Neural progenitor cell (in vitro differentiated cells): Measurements from ENCODE around the gene SCART1. TPM values are rescaled to one million over a fixed set of nuclear protein-coding genes. Genes with fewer than 3 reads are reported as not detected.

Experiments
- DNase-seq: peaks from one replicate; pipeline ENCODE4 v3.0.0-alpha.2; 2016; ENCODE audit warnings: low spot score
- H2AFZ ChIP-seq: fragments of 200-600 bp; sonication (generic); replicated peaks from 2 replicates; pipeline ENCODE4 v1.6.1; 2016; ENCODE audit warnings: antibody characterized with exemption
- H3F3A ChIP-seq: fragments of 200-600 bp; sonication (generic); 2 replicates; pipeline ENCODE4 v1.6.1; 2016; ENCODE audit warnings: antibody characterized with exemption, low read depth
- H3K27ac ChIP-seq: fragments of 200-600 bp; sonication (generic); 2 replicates; pipeline ENCODE4 v1.5.1; 2016; ENCODE audit warnings: mild to moderate bottlenecking
- H3K27me3 ChIP-seq: fragments of 200-600 bp; sonication (generic); 2 replicates; pipeline ENCODE4 v1.6.1; 2016; ENCODE audit warnings: mild to moderate bottlenecking, moderate library complexity
- H3K36me3 ChIP-seq: fragments of 200-600 bp; sonication (generic); 2 replicates; pipeline ENCODE4 v1.5.1; 2016
- H3K4me1 ChIP-seq: fragments of 200-600 bp; sonication (generic); 2 replicates; pipeline ENCODE4 v1.6.1; 2016; ENCODE audit warnings: mixed run types
- H3K4me2 ChIP-seq: fragments of 200-600 bp; sonication (generic); 2 replicates; pipeline ENCODE4 v1.6.1; 2016
- H3K4me3 ChIP-seq: fragments of 200-600 bp; sonication (generic); 2 replicates; pipeline ENCODE4 v1.5.1; 2016
- H3K79me2 ChIP-seq: fragments of 200-600 bp; sonication (generic); 2 replicates; pipeline ENCODE4 v1.6.1; 2016; ENCODE audit warnings: low read depth
- H3K9ac ChIP-seq: fragments of 200-600 bp; sonication (generic); 2 replicates; pipeline ENCODE4 v1.6.1; 2016
- H3K9me3 ChIP-seq: fragments of 200-600 bp; sonication (generic); 2 replicates; pipeline ENCODE4 v1.5.1; 2016; ENCODE audit warnings: low read depth
- H4K20me1 ChIP-seq: fragments of 200-600 bp; sonication (generic); 2 replicates; pipeline ENCODE4 v1.6.1; 2016; ENCODE audit warnings: low read depth
- H3K27ac Mint-ChIP-seq: 3 replicates; pipeline ENCODE4 v1.8.0; 2021; ENCODE audit warnings: mixed read lengths
- H3K27me3 Mint-ChIP-seq: 2 replicates; pipeline ENCODE4 v1.8.0; 2022; ENCODE audit warnings: low read depth, mild to moderate bottlenecking, inconsistent platforms, moderate library complexity, mixed read lengths; ENCODE audit not compliant: insufficient read depth
- H3K36me3 Mint-ChIP-seq: 3 replicates; pipeline ENCODE4 v1.8.0; 2021; ENCODE audit warnings: mixed read lengths
- H3K4me1 Mint-ChIP-seq: 3 replicates; pipeline ENCODE4 v1.8.0; 2021; ENCODE audit warnings: mixed read lengths
- H3K4me3 Mint-ChIP-seq: 3 replicates; pipeline ENCODE4 v1.8.0; 2021; ENCODE audit warnings: mild to moderate bottlenecking, moderate library complexity, mixed read lengths
- H3K9me3 Mint-ChIP-seq: 3 replicates; pipeline ENCODE4 v1.8.0; 2020; ENCODE audit warnings: mixed read lengths
- CTCF ChIP-seq: fragments of 200-600 bp; sonication (generic); IDR thresholded peaks from 2 replicates; pipeline ENCODE4 v1.5.1; 2017; ENCODE audit warnings: antibody characterized with exemption, mild to moderate bottlenecking
- EZH2 ChIP-seq: fragments of 200-600 bp; sonication (generic); IDR thresholded peaks from 2 replicates; pipeline ENCODE4 v1.6.1; 2017; ENCODE audit warnings: antibody characterized with exemption, mild to moderate bottlenecking, moderate library complexity
- EZH2phosphoT487 ChIP-seq: fragments of 200-600 bp; sonication (generic); IDR thresholded peaks from 2 replicates; pipeline ENCODE4 v1.6.1; 2017; ENCODE audit warnings: antibody characterized with exemption
- total RNA-seq: library from RNA; depleted of rRNA; stranded (reverse); fragments of >200 nt; gene quantifications from 2 replicates; pipeline ENCODE4 v1.2.3, GENCODE V29; 2015; ENCODE audit warnings: low replicate concordance

Gene SCART1
- total RNA-seq, 1 donor from 2014 or later, result 0.49 TPM

- no peak overlapping the region for H3K9ac ChIP-seq
- H3F3A ChIP-seq, result no peaks in the 10 kb centered on the region
- H3K36me3 Mint-ChIP-seq, result peaks cover 3% of the 10 kb centered on the region
- DNase-seq, result no peak
- no peaks in the 10 kb centered on the region for H3K79me2 ChIP-seq
- H4K20me1 ChIP-seq, result no peaks in the 10 kb centered on the region
- H2AFZ ChIP-seq, result no peak overlapping the region
- H3K4me1 ChIP-seq, result no peaks in the 10 kb centered on the region
- H3K4me3 Mint-ChIP-seq, result no peak overlapping the region
- H3K27ac Mint-ChIP-seq, result no peak overlapping the region
- no peak overlapping the region for H3K27ac ChIP-seq
- peaks cover 17% of the 10 kb centered on the region for H3K9me3 Mint-ChIP-seq
- no peaks in the 10 kb centered on the region for H3K27me3 ChIP-seq
- no peaks in the 10 kb centered on the region for H3K27me3 Mint-ChIP-seq
- no peak overlapping the region for H3K4me3 ChIP-seq
- H3K36me3 ChIP-seq, result no peaks in the 10 kb centered on the region
- no peaks in the 10 kb centered on the region for H3K4me1 Mint-ChIP-seq
- H3K9me3 ChIP-seq, result no peaks in the 10 kb centered on the region
- no peak overlapping the region for H3K4me2 ChIP-seq
- TF ChIP-seq CTCF (no peak), EZH2phosphoT487 (no peak), EZH2 (no peak)
Observed at GRCh38 chr10:133461027-133461426, 7.3 kb downstream of the SCART1 start.

GRCh38 chr10:133461841-133462240 is 8.1 kb downstream of the SCART1 start:
- H2AFZ ChIP-seq, result no peak overlapping the region
- no peak overlapping the region for H3K27ac ChIP-seq
- no peaks in the 10 kb centered on the region for H4K20me1 ChIP-seq
- H3K79me2 ChIP-seq, result no peaks in the 10 kb centered on the region
- Mint-ChIP-seq H3K9me3 (peaks cover 17% of the 10 kb centered on the region), H3K4me3 (no peak overlapping the region), H3K4me1 (no peaks in the 10 kb centered on the region), H3K27me3 (no peaks in the 10 kb centered on the region), H3K36me3 (peaks cover 3% of the 10 kb centered on the region), H3K27ac (no peak overlapping the region)
- H3K4me3 ChIP-seq, result no peak overlapping the region
- no peaks in the 10 kb centered on the region for H3K27me3 ChIP-seq
- H3K9ac ChIP-seq, result no peak overlapping the region
- no peak overlapping the region for H3K4me2 ChIP-seq
- no peaks in the 10 kb centered on the region for H3K36me3 ChIP-seq
- DNase-seq, result no peak
- H3K4me1 ChIP-seq, result no peaks in the 10 kb centered on the region
- H3K9me3 ChIP-seq, result no peaks in the 10 kb centered on the region
- H3F3A ChIP-seq, result no peaks in the 10 kb centered on the region
- no peak for TF ChIP-seq EZH2phosphoT487
- no peak for TF ChIP-seq CTCF
- no peak for TF ChIP-seq EZH2

GRCh38 chr10:133462512-133463305 is 9.0 kb downstream of the SCART1 start:
- no peak for DNase-seq
- no peaks in the 10 kb centered on the region for H3K4me1 Mint-ChIP-seq
- H3K9ac ChIP-seq, result no peak overlapping the region
- H3F3A ChIP-seq, result no peaks in the 10 kb centered on the region
- TF ChIP-seq CTCF (no peak), EZH2 (no peak), EZH2phosphoT487 (no peak)
- no peak overlapping the region for H3K4me3 ChIP-seq
- no peak overlapping the region for H2AFZ ChIP-seq
- no peaks in the 10 kb centered on the region for H3K36me3 ChIP-seq
- H3K4me1 ChIP-seq, result no peaks in the 10 kb centered on the region
- H3K9me3 Mint-ChIP-seq, result peaks cover 21% of the 10 kb centered on the region
- no peaks in the 10 kb centered on the region for H3K9me3 ChIP-seq
- peaks cover 3% of the 10 kb centered on the region for H3K36me3 Mint-ChIP-seq
- H3K27me3 Mint-ChIP-seq, result peaks cover 6% of the 10 kb centered on the region
- no peak overlapping the region for H3K4me2 ChIP-seq
- no peak overlapping the region for H3K4me3 Mint-ChIP-seq
- no peaks in the 10 kb centered on the region for H3K27me3 ChIP-seq
- no peak overlapping the region for H3K27ac Mint-ChIP-seq
- H3K27ac ChIP-seq, result no peak overlapping the region
- no peaks in the 10 kb centered on the region for H3K79me2 ChIP-seq
- no peaks in the 10 kb centered on the region for H4K20me1 ChIP-seq
